ENCODE measurements around the gene DDX1.

DNA sequence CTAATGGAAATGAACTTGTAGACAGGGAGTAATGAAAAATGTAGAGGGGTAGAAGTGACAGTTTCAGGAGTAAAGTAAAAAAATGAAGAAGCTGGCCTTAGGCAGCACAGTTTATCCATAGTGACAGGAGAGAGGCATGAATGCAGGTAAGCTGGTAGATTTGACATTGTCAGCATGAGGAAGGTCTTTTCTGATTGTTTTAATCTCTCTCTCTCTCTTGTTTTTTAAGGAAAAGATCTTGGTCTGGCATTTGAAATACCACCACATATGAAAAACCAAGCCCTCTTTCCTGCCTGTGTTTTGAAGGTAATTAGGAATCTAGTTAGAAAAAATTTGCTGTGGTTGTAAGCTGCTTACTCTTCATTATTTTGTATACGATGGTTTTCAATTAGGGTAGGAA, 14.1 kb downstream of the DDX1 start:
- TF ChIP-seq POLR2A (IDR thresholded peaks at IDR 0.05; ENCODE audit: extremely low read depth, insufficient read length) (no peak), MYC (IDR thresholded peaks at IDR 0.05; ENCODE audit: low read depth, low read length) (no peak)
- TF ChIP-seq, protein P1, sequence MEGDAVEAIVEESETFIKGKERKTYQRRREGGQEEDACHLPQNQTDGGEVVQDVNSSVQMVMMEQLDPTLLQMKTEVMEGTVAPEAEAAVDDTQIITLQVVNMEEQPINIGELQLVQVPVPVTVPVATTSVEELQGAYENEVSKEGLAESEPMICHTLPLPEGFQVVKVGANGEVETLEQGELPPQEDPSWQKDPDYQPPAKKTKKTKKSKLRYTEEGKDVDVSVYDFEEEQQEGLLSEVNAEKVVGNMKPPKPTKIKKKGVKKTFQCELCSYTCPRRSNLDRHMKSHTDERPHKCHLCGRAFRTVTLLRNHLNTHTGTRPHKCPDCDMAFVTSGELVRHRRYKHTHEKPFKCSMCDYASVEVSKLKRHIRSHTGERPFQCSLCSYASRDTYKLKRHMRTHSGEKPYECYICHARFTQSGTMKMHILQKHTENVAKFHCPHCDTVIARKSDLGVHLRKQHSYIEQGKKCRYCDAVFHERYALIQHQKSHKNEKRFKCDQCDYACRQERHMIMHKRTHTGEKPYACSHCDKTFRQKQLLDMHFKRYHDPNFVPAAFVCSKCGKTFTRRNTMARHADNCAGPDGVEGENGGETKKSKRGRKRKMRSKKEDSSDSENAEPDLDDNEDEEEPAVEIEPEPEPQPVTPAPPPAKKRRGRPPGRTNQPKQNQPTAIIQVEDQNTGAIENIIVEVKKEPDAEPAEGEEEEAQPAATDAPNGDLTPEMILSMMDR (IDR thresholded peaks at IDR 0.05; ENCODE audit: low read depth, low read length), result no peak
- TF ChIP-seq, protein P2, sequence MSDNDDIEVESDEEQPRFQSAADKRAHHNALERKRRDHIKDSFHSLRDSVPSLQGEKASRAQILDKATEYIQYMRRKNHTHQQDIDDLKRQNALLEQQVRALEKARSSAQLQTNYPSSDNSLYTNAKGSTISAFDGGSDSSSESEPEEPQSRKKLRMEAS (IDR thresholded peaks at IDR 0.05; ENCODE audit: low read depth, low read length), result no peak
